ENCODE measurements around the gene MAP3K14.

Gene MAP3K14

GRCh38 chr17:45287526-45288500, 29.0 kb downstream of the MAP3K14 start:
- FAIRE-seq (no peak), DNase-seq (ENCODE audit: insufficient read length, low spot score) (no peak)
- TF ChIP-seq TAF1 (IDR thresholded peaks at IDR 0.05; ENCODE audit: low read depth, low read length): no peak
- TF ChIP-seq POU2F2 (IDR thresholded peaks at IDR 0.05; ENCODE audit: low read depth, low read length): no peak
- 0 out of 2 replicates have a peak, but pooled peaks have one; percentile 20 for TF ChIP-seq POLR2A (IDR thresholded peaks at IDR 0.05; ENCODE audit: low read depth, low read length)

GRCh38 chr17:45286286-45286685, 30.5 kb downstream of the MAP3K14 start:
- no peak for DNase-seq (ENCODE audit: insufficient read length, low spot score)
- FAIRE-seq: no peak
- TF ChIP-seq TAF1 (IDR thresholded peaks at IDR 0.05; ENCODE audit: low read depth, low read length): no peak
- no peak; the same call in 1 of the 2 replicates for TF ChIP-seq POLR2A (IDR thresholded peaks at IDR 0.05; ENCODE audit: low read depth, low read length)
- peak; percentile 56; the same call in 1 of the 2 replicates for TF ChIP-seq POLR2AphosphoS5 (IDR thresholded peaks at IDR 0.05; ENCODE audit: low read depth, low read length)
- TF ChIP-seq SPI1 (IDR thresholded peaks at IDR 0.05; ENCODE audit: low read depth, low read length): no peak

- DNase-seq (ENCODE audit: insufficient read length, low spot score) (no peak), FAIRE-seq (peak; percentile 64)
- TF ChIP-seq POLR2A (IDR thresholded peaks at IDR 0.05; ENCODE audit: low read depth, low read length) (no peak), POLR2AphosphoS5 (IDR thresholded peaks at IDR 0.05; ENCODE audit: low read depth, low read length) (no peak), PAX5 (IDR thresholded peaks at IDR 0.05; ENCODE audit: insufficient read depth, low read length, severe bottlenecking) (no peak)
Measured at GRCh38 chr17:45284176-45285140, 32.4 kb downstream of the MAP3K14 start.

GRCh38 chr17:45283711-45284110, 33.1 kb downstream of the MAP3K14 start:
- no peak for DNase-seq (ENCODE audit: insufficient read length, low spot score)
- FAIRE-seq: no peak
- TF ChIP-seq PAX5 (IDR thresholded peaks at IDR 0.05; ENCODE audit: insufficient read depth, low read length, severe bottlenecking) (no peak), POLR2AphosphoS5 (IDR thresholded peaks at IDR 0.05; ENCODE audit: low read depth, low read length) (no peak), SPI1 (IDR thresholded peaks at IDR 0.05; ENCODE audit: low read depth, low read length) (no peak), POLR2A (IDR thresholded peaks at IDR 0.05; ENCODE audit: low read depth, low read length) (no peak), POU2F2 (IDR thresholded peaks at IDR 0.05; ENCODE audit: low read depth, low read length) (no peak), TAF1 (IDR thresholded peaks at IDR 0.05; ENCODE audit: low read depth, low read length) (no peak)

GRCh38 chr17:45282683-45283644, 33.9 kb downstream of the MAP3K14 start:
- no peak for FAIRE-seq
- no peak for TF ChIP-seq POU2F2 (IDR thresholded peaks at IDR 0.05; ENCODE audit: low read depth, low read length)
- 0 out of 2 replicates have a peak, but pooled peaks have one; percentile 9 for TF ChIP-seq POLR2A (IDR thresholded peaks at IDR 0.05; ENCODE audit: low read depth, low read length)
- TF ChIP-seq SPI1 (IDR thresholded peaks at IDR 0.05; ENCODE audit: low read depth, low read length): no peak
- TF ChIP-seq TAF1 (IDR thresholded peaks at IDR 0.05; ENCODE audit: low read depth, low read length): no peak
- TF ChIP-seq POLR2AphosphoS5 (IDR thresholded peaks at IDR 0.05; ENCODE audit: low read depth, low read length): no peak
- TF ChIP-seq PAX5 (IDR thresholded peaks at IDR 0.05; ENCODE audit: insufficient read depth, low read length, severe bottlenecking): no peak
- DNase-seq (ENCODE audit: insufficient read length, low spot score): no peak

- FAIRE-seq (no peak), DNase-seq (ENCODE audit: insufficient read length, low spot score) (no peak)
- TF ChIP-seq POLR2A (IDR thresholded peaks at IDR 0.05; ENCODE audit: low read depth, low read length) (no peak), TAF1 (IDR thresholded peaks at IDR 0.05; ENCODE audit: low read depth, low read length) (no peak), POU2F2 (IDR thresholded peaks at IDR 0.05; ENCODE audit: low read depth, low read length) (no peak), POLR2AphosphoS5 (IDR thresholded peaks at IDR 0.05; ENCODE audit: low read depth, low read length) (no peak), PAX5 (IDR thresholded peaks at IDR 0.05; ENCODE audit: insufficient read depth, low read length, severe bottlenecking) (no peak), SPI1 (IDR thresholded peaks at IDR 0.05; ENCODE audit: low read depth, low read length) (no peak)
Measured at GRCh38 chr17:45279898-45280297, 36.9 kb downstream of the MAP3K14 start.

GRCh38 chr17:45277992-45278391, 38.8 kb downstream of the MAP3K14 start:
- TF ChIP-seq POLR2AphosphoS5 (IDR thresholded peaks at IDR 0.05; ENCODE audit: low read depth, low read length): no peak
- no peak for TF ChIP-seq PAX5 (IDR thresholded peaks at IDR 0.05; ENCODE audit: insufficient read depth, low read length, severe bottlenecking)
- TF ChIP-seq SPI1 (IDR thresholded peaks at IDR 0.05; ENCODE audit: low read depth, low read length): no peak
- no peak for TF ChIP-seq TAF1 (IDR thresholded peaks at IDR 0.05; ENCODE audit: low read depth, low read length)
- TF ChIP-seq POU2F2 (IDR thresholded peaks at IDR 0.05; ENCODE audit: low read depth, low read length): no peak
- TF ChIP-seq POLR2A (IDR thresholded peaks at IDR 0.05; ENCODE audit: low read depth, low read length): no peak
- FAIRE-seq (no peak), DNase-seq (ENCODE audit: insufficient read length, low spot score) (no peak)

- DNase-seq (ENCODE audit: insufficient read length, low spot score): peak; percentile 67
- peak; percentile 98 for FAIRE-seq
- TF ChIP-seq TAF1 (IDR thresholded peaks at IDR 0.05; ENCODE audit: low read depth, low read length): no peak
- TF ChIP-seq SPI1 (IDR thresholded peaks at IDR 0.05; ENCODE audit: low read depth, low read length): no peak
- no peak for TF ChIP-seq POLR2A (IDR thresholded peaks at IDR 0.05; ENCODE audit: low read depth, low read length)
- no peak for TF ChIP-seq PAX5 (IDR thresholded peaks at IDR 0.05; ENCODE audit: insufficient read depth, low read length, severe bottlenecking)
- TF ChIP-seq POU2F2 (IDR thresholded peaks at IDR 0.05; ENCODE audit: low read depth, low read length): no peak
- no peak for TF ChIP-seq POLR2AphosphoS5 (IDR thresholded peaks at IDR 0.05; ENCODE audit: low read depth, low read length)
Measured at GRCh38 chr17:45277216-45277849, 39.5 kb downstream of the MAP3K14 start.
